K562 (cell line): ENCODE measurements around the gene FAM53C. TPM values are rescaled to one million over a fixed set of nuclear protein-coding genes. Genes with fewer than 3 reads are reported as not detected.

ENCODE experiments used
- CTCFL ChIP-seq: IDR thresholded peaks from 2 replicates; pipeline ENCODE4 v1.6.1; 2011; ENCODE audit warnings: borderline replicate concordance, low read depth, mild to moderate bottlenecking, moderate library complexity, low read length; ENCODE audit not compliant: insufficient read depth, poor library complexity, severe bottlenecking
- CXXC5 ChIP-seq: fragments of 250-450 bp; sonication (Bioruptor Pico); IDR thresholded peaks from 2 replicates; pipeline ENCODE4 v1.8.0; 2022; ENCODE audit warnings: inconsistent platforms, mild to moderate bottlenecking, moderate library complexity
- MECOM ChIP-seq: fragments of 250-450 bp; sonication (Bioruptor Pico); IDR thresholded peaks from 2 replicates; pipeline ENCODE4 v1.8.0; 2022; ENCODE audit warnings: inconsistent platforms
- MTA2 ChIP-seq: fragments of 450-650 bp; IDR thresholded peaks from 2 replicates; pipeline ENCODE4 v1.6.1; 2016; ENCODE audit warnings: low read depth
- NR3C1 ChIP-seq: sonication (generic); formaldehyde crosslinking; IDR thresholded peaks from 2 replicates; pipeline ENCODE4 v1.8.1; 2022; ENCODE audit warnings: missing genetic modification reagents
- PHF20 ChIP-seq: fragments of 450-650 bp; IDR thresholded peaks from 2 replicates; pipeline ENCODE4 v1.6.1; 2018; ENCODE audit not compliant: partially characterized antibody
- SMARCA5 ChIP-seq: fragments of 450-650 bp; IDR thresholded peaks from 2 replicates; pipeline ENCODE4 v1.6.1; 2016
- TCF7 ChIP-seq: sonication (generic); IDR thresholded peaks from 2 replicates; pipeline ENCODE4 v1.6.1; 2016; ENCODE audit warnings: antibody characterized with exemption, borderline replicate concordance
- TEAD4 ChIP-seq, 2 experiments: sonication (generic) in 1 of 2; formaldehyde crosslinking in 1 of 2; IDR thresholded peaks; 2 replicates each; pipeline versions ENCODE4 v1.6.1 to v1.8.0; 2012 to 2022; ENCODE audit warnings: borderline replicate concordance in 1 of 2, inconsistent platforms in 1 of 2, low read length in 1 of 2, mild to moderate bottlenecking in 1 of 2, missing genetic modification reagents in 1 of 2
- ZBTB34 ChIP-seq: fragments of 250-450 bp; sonication (Bioruptor Pico); IDR thresholded peaks from 2 replicates; pipeline ENCODE4 v1.8.0; 2021; ENCODE audit warnings: mild to moderate bottlenecking, moderate library complexity
- ZNF232 ChIP-seq: sonication (generic); formaldehyde crosslinking; IDR thresholded peaks from 2 replicates; pipeline ENCODE4 v1.8.0; 2022; ENCODE audit warnings: mild to moderate bottlenecking, missing genetic modification reagents
- ZNF444 ChIP-seq: fragments of 250-450 bp; sonication (Bioruptor Pico); IDR thresholded peaks from 2 replicates; pipeline ENCODE4 v1.4.0; 2020; ENCODE audit warnings: mild to moderate bottlenecking, moderate library complexity
- ZNF586 ChIP-seq: fragments of 450-650 bp; formaldehyde crosslinking; conservative IDR thresholded peaks from 2 replicates; pipeline ENCODE4 v1.4.0; 2020; ENCODE audit warnings: mild to moderate bottlenecking, moderate library complexity
- polyA plus RNA-seq, 8 experiments: library from polyadenylated mRNA; depleted of rRNA in 4 of 8; stranded (reverse) in 5 of 8; unstranded in 3 of 8; fragments of >200 nt; fragmentation: Nextera tagmentation in 2 of 8; fragmentation: Illumina TruSeq in 1 of 8; extraction: Ambion mirVana in 2 of 8; extraction: Trizol in 1 of 8; gene quantifications; 2 replicates each; pipeline versions ENCODE4 v1.2.1 to v1.2.3, GENCODE V29; 2011 to 2014; ENCODE audit warnings: inconsistent platforms in 1 of 8, missing spikeins in 1 of 8
- total RNA-seq, 7 experiments: library from RNA; depleted of rRNA in 6 of 7; stranded (reverse); fragments of >200 nt in 6 of 7; fragmentation: Illumina TruSeq in 2 of 7; extraction: Trizol in 2 of 7; gene quantifications; 2 replicates each; pipeline versions ENCODE4 v1.2.1 to v1.2.3, GENCODE V29; 2011 to 2021; ENCODE audit warnings: low replicate concordance in 1 of 7
- TF ChIP-seq, protein P1 (sequence below), 2 experiments: fragments of 150-350 bp in 1 of 2; IDR thresholded peaks; 2 replicates each; pipeline ENCODE4 v1.6.1; 2012 to 2016; ENCODE audit warnings: low read depth in 2 of 2, low read length in 2 of 2, mild to moderate bottlenecking in 1 of 2, moderate library complexity in 1 of 2
- TF ChIP-seq, protein P2 (sequence below): fragments of 250-450 bp; sonication (Bioruptor Pico); IDR thresholded peaks from 2 replicates; pipeline ENCODE4 v1.4.0; 2020
- TF ChIP-seq, protein P3 (sequence below): sonication (generic); formaldehyde crosslinking; IDR thresholded peaks from 2 replicates; pipeline ENCODE4 v1.8.0; 2022; ENCODE audit warnings: mild to moderate bottlenecking, missing genetic modification reagents, borderline replicate concordance

FAM53C gene
- total and polyA plus RNA-seq, 9 of the 15 experiments (the other 6 are each of a cell fraction or from before 2014, with no cell fraction given), result 9.7 to 38.5 (median 25.2) TPM

DNA sequence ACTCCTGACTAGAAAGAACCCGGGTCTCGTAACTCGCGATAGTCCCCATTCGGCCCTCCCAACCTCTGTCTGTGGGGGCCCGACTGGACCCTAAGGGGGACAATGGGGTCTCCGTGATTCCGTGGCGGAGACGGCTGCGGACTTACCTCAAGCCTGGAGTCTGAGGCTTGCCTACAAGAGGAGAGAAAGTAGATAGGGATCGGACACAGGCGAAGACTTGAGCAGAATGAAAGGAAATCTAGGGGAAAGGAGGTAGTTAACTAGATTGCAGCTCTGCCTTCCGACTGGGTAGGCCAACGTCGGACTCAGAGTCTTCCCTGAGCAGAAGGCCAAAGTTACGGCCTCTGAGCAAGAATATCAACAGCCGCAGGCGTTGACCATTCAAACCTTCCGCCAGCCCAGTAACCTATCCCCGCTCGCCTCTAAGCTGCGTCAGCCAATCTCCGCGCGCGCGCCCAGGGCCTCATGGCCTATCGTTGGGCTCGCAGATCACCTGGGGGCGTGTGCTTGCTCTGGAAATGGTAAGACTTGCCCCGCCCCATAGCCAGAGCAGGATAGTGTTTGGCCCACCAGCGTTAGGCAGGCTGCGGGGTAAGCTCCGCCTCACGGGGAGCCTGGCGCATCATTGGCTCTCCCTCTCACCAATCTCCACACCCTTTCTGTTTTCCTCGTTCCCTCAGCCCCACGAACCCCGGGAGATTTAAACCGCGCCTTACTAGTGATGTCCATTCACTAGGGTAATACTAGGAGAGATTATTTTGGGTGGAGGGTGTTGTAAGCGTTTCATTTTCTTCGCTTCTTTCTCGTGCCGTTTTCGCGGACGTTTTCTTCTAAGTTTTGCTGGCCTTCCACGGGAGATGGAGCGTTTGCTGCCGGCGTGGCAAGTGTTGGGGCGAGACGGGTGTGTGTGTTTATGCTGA is 6.4 kb upstream of the FAM53C start, which contains the start of gene CDC25C (continued):
- TF ChIP-seq, protein P1, sequence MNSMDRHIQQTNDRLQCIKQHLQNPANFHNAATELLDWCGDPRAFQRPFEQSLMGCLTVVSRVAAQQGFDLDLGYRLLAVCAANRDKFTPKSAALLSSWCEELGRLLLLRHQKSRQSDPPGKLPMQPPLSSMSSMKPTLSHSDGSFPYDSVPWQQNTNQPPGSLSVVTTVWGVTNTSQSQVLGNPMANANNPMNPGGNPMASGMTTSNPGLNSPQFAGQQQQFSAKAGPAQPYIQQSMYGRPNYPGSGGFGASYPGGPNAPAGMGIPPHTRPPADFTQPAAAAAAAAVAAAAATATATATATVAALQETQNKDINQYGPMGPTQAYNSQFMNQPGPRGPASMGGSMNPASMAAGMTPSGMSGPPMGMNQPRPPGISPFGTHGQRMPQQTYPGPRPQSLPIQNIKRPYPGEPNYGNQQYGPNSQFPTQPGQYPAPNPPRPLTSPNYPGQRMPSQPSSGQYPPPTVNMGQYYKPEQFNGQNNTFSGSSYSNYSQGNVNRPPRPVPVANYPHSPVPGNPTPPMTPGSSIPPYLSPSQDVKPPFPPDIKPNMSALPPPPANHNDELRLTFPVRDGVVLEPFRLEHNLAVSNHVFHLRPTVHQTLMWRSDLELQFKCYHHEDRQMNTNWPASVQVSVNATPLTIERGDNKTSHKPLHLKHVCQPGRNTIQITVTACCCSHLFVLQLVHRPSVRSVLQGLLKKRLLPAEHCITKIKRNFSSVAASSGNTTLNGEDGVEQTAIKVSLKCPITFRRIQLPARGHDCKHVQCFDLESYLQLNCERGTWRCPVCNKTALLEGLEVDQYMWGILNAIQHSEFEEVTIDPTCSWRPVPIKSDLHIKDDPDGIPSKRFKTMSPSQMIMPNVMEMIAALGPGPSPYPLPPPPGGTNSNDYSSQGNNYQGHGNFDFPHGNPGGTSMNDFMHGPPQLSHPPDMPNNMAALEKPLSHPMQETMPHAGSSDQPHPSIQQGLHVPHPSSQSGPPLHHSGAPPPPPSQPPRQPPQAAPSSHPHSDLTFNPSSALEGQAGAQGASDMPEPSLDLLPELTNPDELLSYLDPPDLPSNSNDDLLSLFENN (IDR thresholded peaks at IDR 0.05; ENCODE audit: low read depth in 2 of 2, low read length in 2 of 2), result no peak
- no peak for TF ChIP-seq NR3C1 (CRISPR knock-in tag)
- TF ChIP-seq ZNF444 (CRISPR knock-in tag), result no peak
- TF ChIP-seq ZNF232 (CRISPR knock-in tag), result no peak
- no peak for TF ChIP-seq MECOM
- no peak for TF ChIP-seq ZBTB34 (CRISPR knock-in tag)
- TF ChIP-seq, protein P2, sequence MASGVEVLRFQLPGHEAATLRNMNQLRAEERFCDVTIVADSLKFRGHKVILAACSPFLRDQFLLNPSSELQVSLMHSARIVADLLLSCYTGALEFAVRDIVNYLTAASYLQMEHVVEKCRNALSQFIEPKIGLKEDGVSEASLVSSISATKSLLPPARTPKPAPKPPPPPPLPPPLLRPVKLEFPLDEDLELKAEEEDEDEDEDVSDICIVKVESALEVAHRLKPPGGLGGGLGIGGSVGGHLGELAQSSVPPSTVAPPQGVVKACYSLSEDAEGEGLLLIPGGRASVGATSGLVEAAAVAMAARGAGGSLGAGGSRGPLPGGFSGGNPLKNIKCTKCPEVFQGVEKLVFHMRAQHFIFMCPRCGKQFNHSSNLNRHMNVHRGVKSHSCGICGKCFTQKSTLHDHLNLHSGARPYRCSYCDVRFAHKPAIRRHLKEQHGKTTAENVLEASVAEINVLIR (CRISPR knock-in tag), result no peak
- TF ChIP-seq, protein P3, sequence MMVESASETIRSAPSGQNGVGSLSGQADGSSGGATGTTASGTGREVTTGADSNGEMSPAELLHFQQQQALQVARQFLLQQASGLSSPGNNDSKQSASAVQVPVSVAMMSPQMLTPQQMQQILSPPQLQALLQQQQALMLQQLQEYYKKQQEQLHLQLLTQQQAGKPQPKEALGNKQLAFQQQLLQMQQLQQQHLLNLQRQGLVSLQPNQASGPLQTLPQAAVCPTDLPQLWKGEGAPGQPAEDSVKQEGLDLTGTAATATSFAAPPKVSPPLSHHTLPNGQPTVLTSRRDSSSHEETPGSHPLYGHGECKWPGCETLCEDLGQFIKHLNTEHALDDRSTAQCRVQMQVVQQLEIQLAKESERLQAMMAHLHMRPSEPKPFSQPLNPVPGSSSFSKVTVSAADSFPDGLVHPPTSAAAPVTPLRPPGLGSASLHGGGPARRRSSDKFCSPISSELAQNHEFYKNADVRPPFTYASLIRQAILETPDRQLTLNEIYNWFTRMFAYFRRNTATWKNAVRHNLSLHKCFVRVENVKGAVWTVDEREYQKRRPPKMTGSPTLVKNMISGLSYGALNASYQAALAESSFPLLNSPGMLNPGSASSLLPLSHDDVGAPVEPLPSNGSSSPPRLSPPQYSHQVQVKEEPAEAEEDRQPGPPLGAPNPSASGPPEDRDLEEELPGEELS, result no peak
- no peak; the same call in 1 of the 2 replicates for TF ChIP-seq MTA2
- no peak for TF ChIP-seq PHF20
- no peak for TF ChIP-seq TCF7
- TF ChIP-seq CXXC5 (CRISPR knock-in tag), result peak; percentile 77
- TF ChIP-seq CTCFL, result no peak
- no peak for TF ChIP-seq ZNF586
- no peak for TF ChIP-seq SMARCA5
- TF ChIP-seq TEAD4 (IDR thresholded peaks at IDR 0.05; ENCODE audit: low read length), result no peak; the same call in 1 of the 2 replicates
- no peak for TF ChIP-seq TEAD4 (CRISPR knock-in tag; IDR thresholded peaks at IDR 0.05; ENCODE audit: borderline replicate concordance)
